ENCODE measurements around the gene LILRB5.
"Not testable (repeated sequence)": the region's sequence is repeated elsewhere in the genome, so short reads cannot be mapped to it uniquely, and the experiment has no call there.

Gene LILRB5

DNA sequence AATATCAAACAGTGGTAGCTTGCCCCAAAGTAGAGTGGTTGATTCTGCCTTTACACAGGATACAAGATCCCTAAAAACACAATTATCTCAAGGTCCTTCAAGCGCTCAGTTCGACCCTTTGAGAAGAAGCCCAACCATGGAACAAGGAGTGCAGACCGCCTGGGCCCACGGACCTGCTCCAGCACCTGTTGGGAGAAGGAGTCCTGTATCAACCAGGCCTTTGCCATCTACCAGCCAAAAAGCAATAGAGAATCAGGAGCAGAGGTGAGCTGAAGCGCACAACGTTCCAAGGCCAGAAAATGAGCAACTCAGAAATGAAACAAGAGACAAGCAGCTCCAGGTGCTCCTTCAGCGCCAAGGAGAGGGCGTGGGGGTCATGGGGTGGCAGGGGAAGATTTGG is 27.9 kb downstream of the LILRB5 start:
- no peak overlapping the region for H3K4me3 ChIP-seq (ENCODE audit: low read depth, low read length)
- TF ChIP-seq, protein P1, sequence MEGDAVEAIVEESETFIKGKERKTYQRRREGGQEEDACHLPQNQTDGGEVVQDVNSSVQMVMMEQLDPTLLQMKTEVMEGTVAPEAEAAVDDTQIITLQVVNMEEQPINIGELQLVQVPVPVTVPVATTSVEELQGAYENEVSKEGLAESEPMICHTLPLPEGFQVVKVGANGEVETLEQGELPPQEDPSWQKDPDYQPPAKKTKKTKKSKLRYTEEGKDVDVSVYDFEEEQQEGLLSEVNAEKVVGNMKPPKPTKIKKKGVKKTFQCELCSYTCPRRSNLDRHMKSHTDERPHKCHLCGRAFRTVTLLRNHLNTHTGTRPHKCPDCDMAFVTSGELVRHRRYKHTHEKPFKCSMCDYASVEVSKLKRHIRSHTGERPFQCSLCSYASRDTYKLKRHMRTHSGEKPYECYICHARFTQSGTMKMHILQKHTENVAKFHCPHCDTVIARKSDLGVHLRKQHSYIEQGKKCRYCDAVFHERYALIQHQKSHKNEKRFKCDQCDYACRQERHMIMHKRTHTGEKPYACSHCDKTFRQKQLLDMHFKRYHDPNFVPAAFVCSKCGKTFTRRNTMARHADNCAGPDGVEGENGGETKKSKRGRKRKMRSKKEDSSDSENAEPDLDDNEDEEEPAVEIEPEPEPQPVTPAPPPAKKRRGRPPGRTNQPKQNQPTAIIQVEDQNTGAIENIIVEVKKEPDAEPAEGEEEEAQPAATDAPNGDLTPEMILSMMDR (IDR thresholded peaks at IDR 0.05; ENCODE audit: insufficient read depth, low read depth, low read length, missing control alignments): no peak
- no peak for DNase-seq (ENCODE audit: low read depth)

DNA sequence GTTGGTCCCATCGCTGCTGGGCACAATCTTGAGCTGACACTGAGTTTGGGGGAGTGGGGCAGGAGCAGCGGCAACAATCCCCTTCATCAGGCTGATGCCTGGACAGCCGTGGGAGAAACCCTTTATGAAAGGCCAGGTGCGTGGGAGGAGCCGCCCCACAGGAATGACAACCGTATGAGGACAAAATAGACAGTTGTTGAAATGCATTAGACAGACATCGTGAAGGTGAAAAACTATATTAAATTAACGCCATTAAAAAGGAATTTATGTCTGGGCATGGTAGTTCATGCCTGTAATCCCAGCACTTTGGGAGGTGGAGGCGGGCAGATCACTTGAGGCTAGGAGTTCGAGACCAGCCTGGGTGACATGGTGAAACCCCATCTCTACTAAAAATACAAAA is 32.5 kb downstream of the LILRB5 start:
- DNase-seq (ENCODE audit: low read depth): not testable (repeated sequence)

DNA sequence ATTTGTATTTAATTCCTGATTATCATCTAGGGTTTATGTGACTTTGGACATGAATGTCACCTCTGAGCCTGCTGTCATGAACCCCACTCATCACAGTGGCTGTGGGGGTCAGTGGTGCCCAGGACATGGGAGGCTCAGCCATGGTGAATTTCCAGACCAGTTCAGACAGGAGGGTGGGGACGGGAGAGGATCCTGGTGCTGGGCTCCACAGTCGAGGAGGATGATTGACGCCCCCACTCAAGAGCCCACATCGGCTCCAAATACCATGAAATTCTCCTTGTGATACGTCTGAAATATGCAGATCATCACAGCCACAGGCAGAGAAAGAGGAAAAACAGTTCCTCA is 33.2 kb downstream of the LILRB5 start:
- H3K4me3 ChIP-seq (ENCODE audit: low read depth, low read length); DNase-seq (ENCODE audit: low read depth): not testable (repeated sequence)

More for the DNA sequence above, 32.5 kb downstream of the LILRB5 start:
- H3K4me3 ChIP-seq (ENCODE audit: low read depth, low read length): not testable (repeated sequence)

DNA sequence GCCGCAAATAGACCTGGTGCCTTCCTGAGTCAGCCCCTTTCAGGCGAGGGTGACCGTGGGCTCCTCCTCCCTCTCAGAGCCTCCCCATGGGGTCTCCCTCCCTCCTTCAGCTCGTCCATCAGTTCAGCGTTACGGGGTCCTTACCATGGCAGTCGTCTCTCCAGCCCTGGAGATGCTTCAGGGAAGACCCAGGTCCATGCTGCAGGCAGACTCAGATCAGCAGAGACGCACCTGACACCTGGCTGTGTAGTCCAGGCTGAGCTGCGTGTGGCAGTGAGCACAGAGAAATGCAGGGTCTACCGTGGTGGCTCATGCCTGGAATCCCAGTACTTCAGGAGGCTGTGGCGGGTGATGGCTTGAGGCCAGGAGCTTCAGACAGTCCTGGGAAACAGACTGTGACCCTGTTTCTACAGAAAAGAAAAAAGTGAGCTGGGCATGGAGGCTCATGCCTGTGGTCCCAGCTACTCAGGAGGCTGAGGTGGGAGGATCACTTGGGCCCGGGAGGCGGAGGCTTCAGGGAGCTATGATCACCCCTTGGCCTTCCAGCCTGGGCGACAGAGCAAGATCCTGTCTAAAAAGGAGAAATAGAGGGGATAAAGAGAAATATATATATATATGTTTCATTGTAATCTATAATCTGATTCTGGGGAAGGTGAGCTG is 33.7 kb downstream of the LILRB5 start:
- not testable (repeated sequence) for DNase-seq (ENCODE audit: low read depth); H3K4me3 ChIP-seq (ENCODE audit: low read depth, low read length)

DNA sequence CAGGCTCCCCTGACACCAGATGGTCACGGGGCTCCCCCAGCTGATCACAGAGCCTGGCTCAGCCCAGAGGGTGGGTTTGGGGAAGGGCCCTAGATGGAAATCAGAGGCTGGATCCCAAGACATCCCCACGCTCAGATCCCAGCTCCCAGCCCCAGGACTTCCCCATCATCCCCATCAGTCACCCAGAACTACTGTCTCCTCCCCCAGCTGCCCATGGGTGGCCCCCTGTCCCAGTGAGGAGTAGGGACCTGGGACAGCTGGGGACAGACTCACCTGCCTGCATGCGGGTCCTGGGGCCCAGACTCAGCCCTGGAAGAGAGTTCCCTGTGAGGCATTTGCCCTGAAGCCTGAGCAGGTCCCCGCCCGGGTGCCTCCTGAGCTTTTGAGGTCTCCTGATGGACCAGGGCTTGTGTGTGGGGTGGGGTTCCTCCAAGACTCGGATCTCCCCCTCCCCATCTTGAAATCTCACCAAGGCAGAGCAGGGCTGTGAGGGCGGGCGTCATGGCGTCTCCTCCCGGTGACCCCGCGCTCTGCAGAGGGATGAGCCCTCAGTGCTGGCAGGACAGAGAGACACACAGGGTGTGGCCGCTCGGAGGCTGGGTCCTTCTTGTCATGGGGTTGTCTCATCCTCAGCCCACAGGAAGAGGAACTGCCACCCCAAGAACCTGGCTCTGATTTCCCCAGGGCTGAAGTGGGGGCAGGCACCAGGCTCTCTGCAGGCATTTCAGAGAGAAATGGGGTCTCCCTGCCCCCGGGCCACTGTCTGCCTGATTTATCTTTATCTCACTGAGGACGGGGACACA is 34.4 kb downstream of the LILRB5 start, which contains the start of gene LILRB3:
Gene LILRB3 (minus strand): TSS at position 534 of the 803 bp plus-strand sequence. CDS start 31 bp downstream, at position 503.
- not testable (repeated sequence) for H3K4me3 ChIP-seq (ENCODE audit: low read depth, low read length); DNase-seq (ENCODE audit: low read depth)

DNA sequence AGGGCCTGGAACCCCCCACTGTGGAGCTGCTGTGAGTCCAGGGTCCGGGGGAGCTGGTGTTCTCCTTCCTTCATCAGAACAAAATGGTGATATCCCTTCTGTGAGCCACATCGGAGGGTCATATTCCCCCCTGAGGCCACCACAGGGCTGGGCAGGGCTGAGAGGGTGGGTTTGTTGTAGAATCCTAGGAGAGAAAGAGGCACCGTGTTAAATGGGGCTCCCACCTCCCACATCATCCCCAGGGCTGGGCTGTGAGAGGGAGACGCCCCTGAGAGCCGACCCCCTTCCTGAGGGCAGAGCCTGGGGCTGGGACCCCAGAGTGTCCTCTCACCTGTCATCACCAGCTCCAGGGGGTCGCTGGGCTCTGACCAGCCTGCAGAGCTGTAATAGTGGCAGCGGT is 35.1 kb downstream of the LILRB5 start:
- not testable (repeated sequence) for DNase-seq (ENCODE audit: low read depth); H3K4me3 ChIP-seq (ENCODE audit: low read depth, low read length)

DNA sequence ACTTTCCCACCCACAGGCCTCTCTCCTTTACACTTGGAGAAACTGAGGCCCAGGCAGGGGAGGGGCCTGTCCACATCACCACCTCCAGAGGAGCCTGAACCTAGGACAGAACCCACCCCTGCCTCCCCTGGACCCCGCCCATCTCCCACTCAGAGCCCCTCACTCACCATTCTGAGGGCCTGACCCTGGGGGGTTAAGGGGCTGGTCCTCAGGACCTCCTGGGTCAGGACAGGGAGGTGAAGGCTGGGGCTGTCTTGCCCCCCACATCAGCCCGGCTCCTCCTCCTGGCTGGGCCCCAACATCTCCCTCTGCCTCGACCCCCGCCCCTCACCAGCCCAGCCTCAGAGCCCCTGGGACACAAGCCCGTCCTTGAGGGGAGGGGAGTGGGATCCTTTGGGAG is 37.4 kb downstream of the LILRB5 start:
- not testable (repeated sequence) for DNase-seq (ENCODE audit: low read depth); H3K4me3 ChIP-seq (ENCODE audit: low read depth, low read length)

DNA sequence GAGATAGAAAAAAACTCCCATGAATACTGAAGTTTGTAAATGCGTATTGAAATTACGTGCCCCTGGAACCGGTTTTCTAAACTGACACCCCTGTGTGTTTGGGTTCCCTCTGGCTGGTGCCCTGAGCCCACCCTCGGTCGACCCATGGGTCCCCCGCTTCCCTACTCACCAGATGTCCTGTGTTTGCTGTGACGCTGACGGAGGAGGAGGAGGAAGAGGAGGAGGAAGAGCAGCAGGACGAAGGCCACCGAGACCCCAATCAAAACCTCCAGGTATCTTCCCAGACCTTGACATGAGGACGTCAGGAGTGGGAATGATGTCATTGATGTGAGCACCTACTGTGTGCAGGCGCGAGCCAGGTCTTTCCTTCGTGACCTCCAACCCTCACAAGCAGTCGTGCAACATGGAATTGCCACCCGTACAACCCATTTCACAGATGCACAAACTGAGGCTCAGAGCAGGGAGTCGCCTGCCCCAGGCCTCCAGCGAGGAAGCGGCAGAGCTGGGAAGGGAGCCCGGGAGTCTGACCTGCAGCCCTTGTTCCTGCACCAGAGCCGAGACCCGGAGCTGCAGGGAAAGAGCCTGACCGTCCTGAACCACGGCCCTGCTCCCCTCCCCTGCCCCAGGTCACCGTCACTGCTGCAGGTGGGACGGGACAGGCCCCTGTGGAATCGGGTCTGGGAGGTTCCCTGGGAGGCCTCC is 38.0 kb downstream of the LILRB5 start:
- TF ChIP-seq, protein P1 (IDR thresholded peaks at IDR 0.05; ENCODE audit: insufficient read depth, low read depth, low read length, missing control alignments): no peak
- H3K4me3 ChIP-seq (ENCODE audit: low read depth, low read length): no peak overlapping the region
- no peak for DNase-seq (ENCODE audit: low read depth)

DNA sequence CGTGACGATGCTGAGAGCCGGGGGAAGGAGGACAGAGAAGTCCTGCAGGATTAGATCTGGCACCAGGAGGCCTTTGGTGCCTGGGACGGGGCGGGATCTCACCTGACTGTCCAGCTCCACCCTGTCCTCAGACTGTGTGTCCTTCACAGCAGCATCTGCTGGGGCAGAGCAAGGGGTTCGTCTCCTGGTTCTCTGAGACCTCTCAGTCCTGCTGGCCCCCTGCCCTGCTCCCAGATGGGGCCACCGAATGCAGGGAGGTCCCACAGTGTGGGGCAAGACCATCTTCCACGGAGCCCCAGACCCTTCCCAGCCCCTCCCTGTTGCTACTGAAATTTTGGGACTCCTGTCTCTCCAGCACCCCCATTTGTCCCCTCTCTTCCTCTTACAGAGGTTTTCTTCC is 38.8 kb downstream of the LILRB5 start:
- TF ChIP-seq, protein P1 (IDR thresholded peaks at IDR 0.05; ENCODE audit: insufficient read depth, low read depth, low read length, missing control alignments): no peak
- H3K4me3 ChIP-seq (ENCODE audit: low read depth, low read length): no peak overlapping the region
- DNase-seq (ENCODE audit: low read depth): no peak

DNA sequence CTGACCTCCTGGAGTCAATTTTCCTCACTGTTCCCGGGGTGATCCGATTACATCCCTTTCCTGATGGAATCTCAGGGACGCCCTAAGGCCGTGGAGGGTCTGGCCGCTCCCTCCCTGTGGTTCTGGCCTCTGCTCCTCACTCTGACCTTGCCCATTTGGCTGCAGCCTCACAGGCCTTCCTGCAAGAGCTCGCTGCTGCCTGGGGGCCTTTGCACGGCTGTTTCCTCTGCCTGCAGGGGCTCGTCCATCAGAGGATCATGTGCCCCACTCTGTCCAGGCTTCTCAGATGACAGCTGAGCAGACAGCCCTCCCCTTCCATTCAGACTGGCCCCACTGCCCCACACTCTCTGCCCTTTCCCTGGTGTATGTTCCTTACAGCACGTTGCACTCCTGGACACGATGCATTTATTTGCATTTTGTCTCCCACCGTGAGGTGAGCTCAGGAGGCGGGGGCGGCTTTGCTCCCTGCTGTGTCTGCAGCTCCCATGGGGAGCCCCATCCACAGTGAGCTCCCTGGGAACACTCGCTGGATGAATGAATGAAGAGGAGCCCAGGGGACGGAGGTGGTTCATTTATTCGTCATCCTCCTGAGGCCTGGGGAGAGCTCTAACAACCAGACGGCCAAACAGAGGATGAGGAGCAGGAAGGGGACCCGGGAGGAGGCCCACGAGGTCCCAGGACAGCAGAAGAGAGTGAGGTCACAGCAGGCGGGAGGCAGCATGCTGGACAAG is 39.4 kb downstream of the LILRB5 start:
- not testable (repeated sequence) for H3K4me3 ChIP-seq (ENCODE audit: low read depth, low read length); DNase-seq (ENCODE audit: low read depth)
